ENCODE results near the gene SLC35F3.

- no peak for TF ChIP-seq CTCF (conservative IDR thresholded peaks at IDR 0.05; ENCODE audit: low read depth in 2 of 2)
- no peak for TF ChIP-seq CREB1 (CRISPR knock-in tag; IDR thresholded peaks at IDR 0.05; ENCODE audit: low read depth)
- TF ChIP-seq JUNB (IDR thresholded peaks at IDR 0.05; ENCODE audit: unreplicated experiment) = no peak
- no peak for TF ChIP-seq EZH2 (IDR thresholded peaks at IDR 0.05; ENCODE audit: low read depth, unreplicated experiment)
- no peak for TF ChIP-seq REST (IDR thresholded peaks at IDR 0.05; ENCODE audit: unreplicated experiment)
- no peak for TF ChIP-seq POLR2AphosphoS5 (IDR thresholded peaks at IDR 0.05; ENCODE audit: low read depth)
- TF ChIP-seq STAT1 (IDR thresholded peaks at IDR 0.05; ENCODE audit: unreplicated experiment) = no peak
- no peak for TF ChIP-seq EZH2phosphoT487 (IDR thresholded peaks at IDR 0.05; ENCODE audit: unreplicated experiment)
- no peak for TF ChIP-seq ZNF462 (CRISPR knock-in tag; IDR thresholded peaks at IDR 0.05)
- no peak for TF ChIP-seq ZNF114 (CRISPR knock-in tag; IDR thresholded peaks at IDR 0.05)
- TF ChIP-seq ZNF331 (CRISPR knock-in tag; IDR thresholded peaks at IDR 0.05; ENCODE audit: low read depth) = no peak
Measured at GRCh38 chr1:234143681-234144080, 239.2 kb downstream of the SLC35F3 start.
